MCF 10A (cell line): ENCODE measurements around the gene MZB1. TPM values are rescaled to one million over a fixed set of nuclear protein-coding genes. Genes with fewer than 3 reads are reported as not detected.
"Not testable (repeated sequence)": the region's sequence is repeated elsewhere in the genome, so short reads cannot be mapped to it uniquely, and the experiment has no call there.

Source experiments
- BruUV-seq: library from RNA; stranded (reverse); fragments of 400-500 nt; replicated peaks from 2 replicates; lab custom pipeline; 2021; lab: Mats Ljungman, UMichigan
- CTCF ChIA-PET: fragments of 300-600 bp; sonication (Branson Sonifier 250); formaldehyde crosslinking; extraction: SDS; loops from one replicate; lab custom pipeline; 2021; ENCODE audit warnings: antibody characterized with exemption, inconsistent platforms; lab: Yijun Ruan, JAX
- POLR2A ChIA-PET: fragments of 300-600, 350-650 bp; sonication (Branson Sonifier 250); formaldehyde crosslinking; extraction: SDS; loops from one replicate; lab custom pipeline; 2020; ENCODE audit warnings: antibody characterized with exemption, inconsistent platforms; lab: Yijun Ruan, JAX
- DNase-seq: peaks from one replicate; pipeline ENCODE4 v3.0.0-alpha.2; 2018; ENCODE audit not compliant: unreplicated experiment
- H3K27ac Mint-ChIP-seq: one replicate; pipeline ENCODE4 v1.8.0; 2022; ENCODE audit warnings: mild to moderate bottlenecking, low read depth, mixed read lengths; ENCODE audit not compliant: unreplicated experiment
- H3K27me3 Mint-ChIP-seq: one replicate; pipeline ENCODE4 v1.8.0; 2022; ENCODE audit warnings: mixed read lengths; ENCODE audit not compliant: insufficient read depth, unreplicated experiment
- H3K36me3 Mint-ChIP-seq: one replicate; pipeline ENCODE4 v1.8.0; 2022; ENCODE audit warnings: mild to moderate bottlenecking, moderate library complexity, mixed read lengths; ENCODE audit not compliant: insufficient read depth, unreplicated experiment
- H3K4me1 Mint-ChIP-seq: one replicate; pipeline ENCODE4 v1.8.0; 2022; ENCODE audit warnings: mixed read lengths; ENCODE audit not compliant: insufficient read depth, unreplicated experiment
- H3K4me3 Mint-ChIP-seq: one replicate; pipeline ENCODE4 v1.8.0; 2022; ENCODE audit warnings: mild to moderate bottlenecking, moderate library complexity, mixed read lengths; ENCODE audit not compliant: unreplicated experiment
- H3K9me3 Mint-ChIP-seq: one replicate; pipeline ENCODE4 v1.8.0; 2022; ENCODE audit warnings: mixed read lengths; ENCODE audit not compliant: unreplicated experiment
- CTCF ChIP-seq: fragments of 200-600 bp; IDR thresholded peaks from one replicate; pipeline ENCODE4 v1.8.0; 2022; ENCODE audit warnings: antibody characterized with exemption, mild to moderate bottlenecking; ENCODE audit not compliant: unreplicated experiment
- intact Hi-C: fragments of 100-400 bp; cut with micrococcal nuclease; formaldehyde crosslinking; loops from 2 replicates; pipeline ENCODE4 v1.14.1; 2022
- total RNA-seq: library from RNA; stranded (reverse); gene quantifications from 2 replicates; pipeline ENCODE4 v1.2.3, GENCODE V29; 2022

The MZB1 gene
- total RNA-seq, 1 experiment from 2014 or later = not detected

DNA sequence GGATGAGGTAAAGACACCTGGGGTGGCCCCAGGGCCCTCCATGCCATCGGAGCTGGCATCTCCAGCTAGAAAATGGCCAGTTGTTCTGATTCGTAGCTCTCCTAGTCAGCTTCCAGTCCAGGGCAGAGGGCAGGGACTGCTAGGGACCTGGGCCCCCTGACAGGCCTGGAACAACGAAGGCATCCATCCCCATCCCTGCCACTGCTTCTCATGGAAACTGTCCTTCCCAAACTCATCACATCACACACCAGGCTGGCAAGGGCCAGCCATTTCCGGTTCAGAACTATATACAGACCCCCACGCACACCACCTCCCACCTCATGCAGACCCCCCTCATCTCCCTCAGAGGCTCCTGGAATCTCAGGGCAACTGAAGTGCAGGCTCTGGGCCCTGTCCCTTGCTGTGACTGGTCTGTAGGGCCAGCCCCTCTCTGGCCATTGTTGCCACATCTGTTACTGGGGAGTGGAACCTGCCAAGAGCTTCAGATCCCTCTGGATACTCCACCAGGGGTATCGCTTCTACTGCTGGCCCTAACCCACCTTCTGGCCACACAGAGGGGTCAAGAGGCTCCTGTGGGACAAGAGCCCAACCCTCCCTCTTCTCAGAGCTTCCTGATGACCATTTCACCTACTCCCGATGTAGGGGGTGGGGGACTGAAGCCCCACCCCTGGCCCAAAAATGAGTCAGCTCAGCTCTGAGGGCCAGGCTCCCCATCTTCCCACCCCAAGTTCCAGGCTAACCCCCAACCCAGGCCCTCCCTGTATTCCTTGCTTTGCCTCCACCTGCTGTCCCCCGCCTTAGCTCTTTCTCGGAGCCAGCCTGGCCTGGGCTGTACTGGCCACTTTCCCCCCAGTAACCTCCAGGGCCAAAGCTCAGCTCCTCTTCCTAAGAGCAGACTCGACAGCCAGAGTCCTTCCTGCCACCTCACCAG lies 1.2 kb upstream of the MZB1 start:
- DNase-seq = no peak
- intact Hi-C loops = no loop called here
- Mint-ChIP-seq H3K4me1 (peaks cover 21% of the 10 kb centered on the region), H3K9me3 (no peaks in the 10 kb centered on the region), H3K27me3 (no peaks in the 10 kb centered on the region), H3K36me3 (peaks cover 5% of the 10 kb centered on the region), H3K4me3 (no peak overlapping the region), H3K27ac (peak overlapping the region; percentile 66)
- TF ChIP-seq CTCF = no peak
- no TSS peak for BruUV-seq
- POLR2A ChIA-PET = interaction anchor here (0.9 to 1.7 kb wide), 4 partner anchors 9 to 96 kb away, joined by 3 to 8 read pairs (median 6); partner anchors contain the start of genes PAIP2 and SPATA24
- CTCF ChIA-PET = interaction anchor here (0.7 to 1.8 kb wide), 4 partner anchors 16 to 996 kb away, joined by 4 to 7 read pairs (median 4); no protein-coding TSS in a partner anchor

DNA sequence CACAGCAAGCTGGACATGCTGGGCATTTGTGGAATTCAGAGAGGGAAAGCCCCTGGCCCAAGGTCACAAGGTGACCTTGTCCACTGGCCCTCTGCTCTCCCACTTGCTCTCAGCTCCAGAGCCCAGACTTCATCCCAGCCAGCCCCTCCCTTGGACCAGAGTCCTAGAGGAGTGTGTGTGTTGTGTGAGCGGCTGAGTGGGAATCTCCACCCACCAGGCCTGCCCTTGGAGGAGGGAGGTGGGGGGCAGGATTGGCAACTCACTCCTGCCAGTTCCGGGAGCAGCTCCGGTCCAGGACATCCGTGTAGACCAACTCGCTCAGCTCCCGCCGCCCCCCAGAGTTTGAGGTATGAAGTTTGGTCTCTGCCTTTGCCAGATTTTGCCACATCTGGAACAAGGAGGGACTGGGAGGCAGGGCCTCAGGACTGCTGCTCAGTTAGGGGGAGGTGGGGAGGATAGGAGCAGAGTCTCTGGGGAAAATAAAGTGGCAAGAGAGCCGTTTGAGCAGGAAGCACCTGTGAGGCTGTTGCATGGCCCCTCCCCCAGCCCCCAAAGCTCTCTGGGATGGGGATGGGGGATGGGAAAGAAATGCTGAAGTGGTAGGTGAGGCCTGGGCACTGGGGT lies 1.4 kb downstream of the MZB1 start:
- Mint-ChIP-seq H3K27ac (no peak overlapping the region), H3K4me1 (peaks cover 33% of the 10 kb centered on the region), H3K4me3 (no peak overlapping the region), H3K27me3 (no peaks in the 10 kb centered on the region), H3K36me3 (peaks cover 5% of the 10 kb centered on the region), H3K9me3 (no peaks in the 10 kb centered on the region)
- no peak for TF ChIP-seq CTCF
- no TSS peak for BruUV-seq
- intact Hi-C loops = no loop called here
- POLR2A ChIA-PET = interaction anchor here (0.7 to 1.2 kb wide), 3 partner anchors 15 to 47 kb away, joined by 3 read pairs; partner anchors contain the start of genes PAIP2 and SPATA24
- no peak for DNase-seq
- CTCF ChIA-PET = interaction anchor here (1.0 to 1.1 kb wide), 2 partner anchors 12 to 14 kb away, joined by 3 to 4 read pairs; no protein-coding TSS in a partner anchor

- no peak for DNase-seq
- intact Hi-C loops = no loop called here
- Mint-ChIP-seq H3K9me3 (no peaks in the 10 kb centered on the region), H3K4me1 (peaks cover 35% of the 10 kb centered on the region), H3K36me3 (peaks cover 5% of the 10 kb centered on the region), H3K4me3 (no peak overlapping the region), H3K27me3 (no peaks in the 10 kb centered on the region), H3K27ac (no peak overlapping the region)
- no TSS peak for BruUV-seq
- POLR2A ChIA-PET = interaction anchor here (1.0 to 1.2 kb wide), 2 partner anchors 16 to 46 kb away, joined by 3 read pairs; partner anchors contain the start of genes PAIP2 and SPATA24
- CTCF ChIA-PET = interaction anchor here (1.0 to 1.1 kb wide), 2 partner anchors 11 to 13 kb away, joined by 3 to 4 read pairs; no protein-coding TSS in a partner anchor
- TF ChIP-seq CTCF = no peak
Measured at GRCh38 chr5:139387611-139388197, 2.0 kb downstream of the MZB1 start.

DNA sequence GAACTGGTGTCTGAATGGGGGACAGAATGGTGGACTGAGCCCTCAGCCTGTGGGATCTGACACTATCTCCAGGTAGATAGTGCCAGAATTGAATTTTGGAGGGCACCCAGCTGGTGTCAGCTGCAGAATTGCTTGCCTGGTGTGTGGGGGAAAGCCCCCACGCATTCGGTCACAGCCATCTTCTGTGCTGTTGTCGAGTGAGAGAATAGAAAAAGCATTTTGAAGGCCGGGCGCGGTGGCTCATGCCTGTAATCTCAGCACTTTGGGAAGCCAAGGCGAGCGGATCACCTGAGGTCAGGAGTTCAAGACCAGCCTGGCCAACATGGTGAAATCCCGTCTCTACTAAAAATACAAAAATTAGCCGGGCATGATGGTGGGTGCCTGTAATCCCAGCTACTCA lies 2.8 kb downstream of the MZB1 start:
- intact Hi-C loops, BruUV-seq, H3K9me3 Mint-ChIP-seq, H3K36me3 Mint-ChIP-seq, DNase-seq, H3K27me3 Mint-ChIP-seq, H3K27ac Mint-ChIP-seq, H3K4me3 Mint-ChIP-seq: not testable (repeated sequence)
- CTCF ChIA-PET = interaction anchor here (1.3 kb wide), 1 partner anchor 45 kb away, joined by 3 read pairs; no protein-coding TSS in a partner anchor
- peaks cover 34% of the 10 kb centered on the region for H3K4me1 Mint-ChIP-seq
- POLR2A ChIA-PET = interaction anchor here (1.4 to 2.0 kb wide), 5 partner anchors 12 to 52 kb away, joined by 6 to 9 read pairs (median 6); partner anchors contain the start of genes DNAJC18, PAIP2 and SPATA24
